Muscle layer of colon (tissue), 2 donors: ENCODE measurements around the gene CASP10.

Experiments used
- H3K27ac ChIP-seq: one replicate; pipeline ENCODE4 v1.7.0; 2013; ENCODE audit warnings: low read depth, mild to moderate bottlenecking, low read length, moderate library complexity
- H3K27me3 ChIP-seq, 2 donors: one replicate each; pipeline ENCODE4 v1.7.0; 2013; ENCODE audit warnings: low read length in 2 of 2, mild to moderate bottlenecking in 2 of 2; ENCODE audit not compliant: insufficient read depth in 2 of 2, control insufficient read depth in 1 of 2
- H3K36me3 ChIP-seq: one replicate; pipeline ENCODE4 v1.7.0; 2013; ENCODE audit warnings: mild to moderate bottlenecking, low read length; ENCODE audit not compliant: insufficient read depth
- H3K4me1 ChIP-seq: one replicate; pipeline ENCODE4 v1.7.0; 2013; ENCODE audit warnings: mild to moderate bottlenecking, low read length; ENCODE audit not compliant: insufficient read depth
- H3K4me3 ChIP-seq, 2 donors: one replicate each; pipeline ENCODE4 v1.7.0; 2013; ENCODE audit warnings: low read length in 2 of 2, low read depth in 1 of 2, mild to moderate bottlenecking in 1 of 2, moderate library complexity in 1 of 2
- H3K9ac ChIP-seq: one replicate; pipeline ENCODE4 v1.7.0; 2013; ENCODE audit warnings: low read length
- H3K9me3 ChIP-seq: one replicate; pipeline ENCODE4 v1.7.0; 2013; ENCODE audit warnings: mild to moderate bottlenecking, low read length
- donor health status: abdominal sarcoma.
- donor health status: Adenocarcinoma of cecum.

The CASP10 gene

GRCh38 chr2:201185863-201186262 is 2.9 kb downstream of the CASP10 start:
- Histone ChIP-seq H3K9me3 (no peaks in the 10 kb centered on the region), H3K27ac (no peak overlapping the region), H3K4me3 (no peak overlapping the region), H3K9ac (no peak overlapping the region), H3K4me1 (no peaks in the 10 kb centered on the region), H3K27me3 (no peaks in the 10 kb centered on the region), H3K36me3 (no peaks in the 10 kb centered on the region)

GRCh38 chr2:201186982-201187381 is 4.0 kb downstream of the CASP10 start:
- Histone ChIP-seq H3K27me3 (no peaks in the 10 kb centered on the region), H3K36me3 (no peaks in the 10 kb centered on the region), H3K9me3 (no peaks in the 10 kb centered on the region), H3K4me3 (no peak overlapping the region), H3K4me1 (no peaks in the 10 kb centered on the region), H3K27ac (no peak overlapping the region), H3K9ac (no peak overlapping the region)

- Histone ChIP-seq H3K27ac (no peak overlapping the region), H3K9ac (no peak overlapping the region), H3K27me3 (no peaks in the 10 kb centered on the region), H3K4me1 (no peaks in the 10 kb centered on the region), H3K9me3 (no peaks in the 10 kb centered on the region), H3K36me3 (no peaks in the 10 kb centered on the region), H3K4me3 (no peak overlapping the region)
These were observed 5.5 kb downstream of the CASP10 start for GRCh38 chr2:201188449-201188848.

- Histone ChIP-seq H3K4me1 (no peaks in the 10 kb centered on the region), H3K9me3 (no peaks in the 10 kb centered on the region), H3K27me3 (no peaks in the 10 kb centered on the region), H3K27ac (no peak overlapping the region), H3K4me3 (no peak overlapping the region), H3K36me3 (no peaks in the 10 kb centered on the region), H3K9ac (no peak overlapping the region)
These were observed 8.4 kb downstream of the CASP10 start for GRCh38 chr2:201191132-201191875.

- Histone ChIP-seq H3K4me1 (no peaks in the 10 kb centered on the region), H3K4me3 (no peak overlapping the region), H3K9me3 (no peaks in the 10 kb centered on the region), H3K9ac (no peak overlapping the region), H3K36me3 (no peaks in the 10 kb centered on the region), H3K27ac (no peak overlapping the region), H3K27me3 (no peaks in the 10 kb centered on the region)
These were observed 11.2 kb downstream of the CASP10 start for GRCh38 chr2:201194097-201194496.

GRCh38 chr2:201195331-201195730 is 12.4 kb downstream of the CASP10 start:
- H3K4me1 ChIP-seq = no peaks in the 10 kb centered on the region
- no peak overlapping the region for H3K4me3 ChIP-seq
- H3K9me3 ChIP-seq = no peaks in the 10 kb centered on the region
- H3K27ac ChIP-seq = no peak overlapping the region
- H3K9ac ChIP-seq = no peak overlapping the region
- H3K36me3 ChIP-seq = no peaks in the 10 kb centered on the region
- H3K27me3 ChIP-seq = no peaks in the 10 kb centered on the region

- Histone ChIP-seq H3K27ac (no peak overlapping the region), H3K36me3 (no peaks in the 10 kb centered on the region), H3K4me3 (no peak overlapping the region), H3K9ac (no peak overlapping the region), H3K9me3 (no peaks in the 10 kb centered on the region), H3K4me1 (no peaks in the 10 kb centered on the region), H3K27me3 (no peaks in the 10 kb centered on the region)
These were observed 13.1 kb downstream of the CASP10 start for GRCh38 chr2:201196003-201196402.

- no peaks in the 10 kb centered on the region for H3K4me1 ChIP-seq
- no peaks in the 10 kb centered on the region for H3K36me3 ChIP-seq
- H3K9me3 ChIP-seq = no peaks in the 10 kb centered on the region
- no peaks in the 10 kb centered on the region for H3K27me3 ChIP-seq
- no peak overlapping the region for H3K9ac ChIP-seq
- H3K4me3 ChIP-seq = no peak overlapping the region
- H3K27ac ChIP-seq = no peak overlapping the region
These were observed 13.9 kb downstream of the CASP10 start for GRCh38 chr2:201196803-201197202.

GRCh38 chr2:201197781-201198180 is 14.8 kb downstream of the CASP10 start:
- Histone ChIP-seq H3K36me3 (no peaks in the 10 kb centered on the region), H3K4me3 (no peak overlapping the region), H3K9me3 (no peaks in the 10 kb centered on the region), H3K27me3 (no peaks in the 10 kb centered on the region), H3K27ac (no peak overlapping the region), H3K4me1 (no peaks in the 10 kb centered on the region), H3K9ac (no peak overlapping the region)

GRCh38 chr2:201199847-201200246 is 16.9 kb downstream of the CASP10 start:
- no peaks in the 10 kb centered on the region for H3K9me3 ChIP-seq
- H3K4me1 ChIP-seq = peaks cover 14% of the 10 kb centered on the region
- no peaks in the 10 kb centered on the region for H3K27me3 ChIP-seq
- no peak overlapping the region for H3K9ac ChIP-seq
- no peak overlapping the region for H3K27ac ChIP-seq
- no peaks in the 10 kb centered on the region for H3K36me3 ChIP-seq
- no peak overlapping the region for H3K4me3 ChIP-seq

- Histone ChIP-seq H3K27me3 (no peaks in the 10 kb centered on the region), H3K4me3 (no peak overlapping the region), H3K36me3 (no peaks in the 10 kb centered on the region), H3K27ac (no peak overlapping the region), H3K9ac (no peak overlapping the region), H3K4me1 (peaks cover 16% of the 10 kb centered on the region), H3K9me3 (no peaks in the 10 kb centered on the region)
These were observed 17.4 kb downstream of the CASP10 start for GRCh38 chr2:201200345-201200744.

GRCh38 chr2:201201371-201201770 is 18.4 kb downstream of the CASP10 start:
- Histone ChIP-seq H3K4me3 (no peak overlapping the region), H3K27ac (no peak overlapping the region), H3K9me3 (no peaks in the 10 kb centered on the region), H3K36me3 (no peaks in the 10 kb centered on the region), H3K9ac (no peak overlapping the region), H3K27me3 (no peaks in the 10 kb centered on the region), H3K4me1 (peaks cover 16% of the 10 kb centered on the region)
